Measurements from ENCODE around the gene IL21R.
A peak's percentile ranks its signal among the peaks of the same experiment; 100 is the strongest.

IL21R gene

GRCh38 chr16:27401768-27402568 is at the start of gene IL21R:
Gene IL21R (plus strand): TSS chr16:27402174. CDS start chr16:27430072, 27,898 bp downstream.
- H3K9me3 ChIP-seq (ENCODE audit: control insufficient read depth in 5 of 5, low read length in 5 of 5): no peaks in the 10 kb centered on the region
- H3K9ac ChIP-seq (ENCODE audit: low read length in 5 of 5): peak within 1 kb of the TSS in 1 of 5 donors; percentile 60
- H3K27me3 ChIP-seq (ENCODE audit: control insufficient read depth in 5 of 5, insufficient read depth in 4 of 5, low read length in 5 of 5): peaks cover 0 to 21% (median 9%) of the 10 kb centered on the region in 5 donors
- no peaks in the 10 kb centered on the region for H3K36me3 ChIP-seq (ENCODE audit: control insufficient read depth in 5 of 5, insufficient read depth in 5 of 5, low read length in 5 of 5)
- H3K4me1 ChIP-seq (ENCODE audit: control insufficient read depth in 5 of 5, insufficient read depth in 5 of 5, low read length in 5 of 5): peaks cover 0 to 38% (median 20%) of the 10 kb centered on the region in 5 donors
- H3K27ac ChIP-seq (ENCODE audit: low read depth, low read length): no peak within 1 kb of the TSS
- H3K4me3 ChIP-seq (ENCODE audit: low read depth in 1 of 5, low read length in 5 of 5): peak within 1 kb of the TSS in 4 of 5 donors; percentile 6 to 31 (median 24)

GRCh38 chr16:27353853-27354252 is 48.1 kb upstream of the IL21R start:
- Histone ChIP-seq H3K4me3 (ENCODE audit: low read depth in 1 of 5, low read length in 5 of 5) (no peak overlapping the region), H3K9me3 (ENCODE audit: control insufficient read depth in 5 of 5, low read length in 5 of 5) (peaks cover 0 to 7% (median 4%) of the 10 kb centered on the region in 5 donors), H3K27ac (ENCODE audit: low read depth, low read length) (no peak overlapping the region), H3K9ac (ENCODE audit: low read length in 5 of 5) (no peak overlapping the region), H3K36me3 (ENCODE audit: control insufficient read depth in 5 of 5, insufficient read depth in 5 of 5, low read length in 5 of 5) (peaks cover 4 to 88% (median 78%) of the 10 kb centered on the region in 5 donors), H3K4me1 (ENCODE audit: control insufficient read depth in 5 of 5, insufficient read depth in 5 of 5, low read length in 5 of 5) (no peaks in the 10 kb centered on the region), H3K27me3 (ENCODE audit: control insufficient read depth in 5 of 5, insufficient read depth in 4 of 5, low read length in 5 of 5) (no peaks in the 10 kb centered on the region)

- Histone ChIP-seq H3K27me3 (ENCODE audit: control insufficient read depth in 5 of 5, insufficient read depth in 4 of 5, low read length in 5 of 5) (no peaks in the 10 kb centered on the region), H3K4me1 (ENCODE audit: control insufficient read depth in 5 of 5, insufficient read depth in 5 of 5, low read length in 5 of 5) (no peaks in the 10 kb centered on the region), H3K9ac (ENCODE audit: low read length in 5 of 5) (no peak overlapping the region), H3K27ac (ENCODE audit: low read depth, low read length) (no peak overlapping the region), H3K36me3 (ENCODE audit: control insufficient read depth in 5 of 5, insufficient read depth in 5 of 5, low read length in 5 of 5) (peaks cover 4 to 84% (median 78%) of the 10 kb centered on the region in 5 donors), H3K4me3 (ENCODE audit: low read depth in 1 of 5, low read length in 5 of 5) (no peak overlapping the region), H3K9me3 (ENCODE audit: control insufficient read depth in 5 of 5, low read length in 5 of 5) (peaks cover 0 to 6% (median 4%) of the 10 kb centered on the region in 5 donors)
These were observed 46.4 kb upstream of the IL21R start for GRCh38 chr16:27355610-27356009.

GRCh38 chr16:27356794-27357193 is 45.2 kb upstream of the IL21R start:
- Histone ChIP-seq H3K4me3 (ENCODE audit: low read depth in 1 of 5, low read length in 5 of 5) (no peak overlapping the region), H3K4me1 (ENCODE audit: control insufficient read depth in 5 of 5, insufficient read depth in 5 of 5, low read length in 5 of 5) (no peaks in the 10 kb centered on the region), H3K9ac (ENCODE audit: low read length in 5 of 5) (no peak overlapping the region), H3K27me3 (ENCODE audit: control insufficient read depth in 5 of 5, insufficient read depth in 4 of 5, low read length in 5 of 5) (no peaks in the 10 kb centered on the region), H3K27ac (ENCODE audit: low read depth, low read length) (no peak overlapping the region), H3K9me3 (ENCODE audit: control insufficient read depth in 5 of 5, low read length in 5 of 5) (no peaks in the 10 kb centered on the region), H3K36me3 (ENCODE audit: control insufficient read depth in 5 of 5, insufficient read depth in 5 of 5, low read length in 5 of 5) (peaks cover 0 to 82% (median 74%) of the 10 kb centered on the region in 5 donors)

- Histone ChIP-seq H3K27ac (ENCODE audit: low read depth, low read length) (no peak overlapping the region), H3K9ac (ENCODE audit: low read length in 5 of 5) (no peak overlapping the region), H3K4me1 (ENCODE audit: control insufficient read depth in 5 of 5, insufficient read depth in 5 of 5, low read length in 5 of 5) (no peaks in the 10 kb centered on the region), H3K36me3 (ENCODE audit: control insufficient read depth in 5 of 5, insufficient read depth in 5 of 5, low read length in 5 of 5) (peaks cover 0 to 87% (median 77%) of the 10 kb centered on the region in 5 donors), H3K9me3 (ENCODE audit: control insufficient read depth in 5 of 5, low read length in 5 of 5) (no peaks in the 10 kb centered on the region), H3K27me3 (ENCODE audit: control insufficient read depth in 5 of 5, insufficient read depth in 4 of 5, low read length in 5 of 5) (no peaks in the 10 kb centered on the region), H3K4me3 (ENCODE audit: low read depth in 1 of 5, low read length in 5 of 5) (no peak overlapping the region)
These were observed 42.9 kb upstream of the IL21R start for GRCh38 chr16:27359051-27359450.

- Histone ChIP-seq H3K9me3 (ENCODE audit: control insufficient read depth in 5 of 5, low read length in 5 of 5) (no peaks in the 10 kb centered on the region), H3K27ac (ENCODE audit: low read depth, low read length) (no peak overlapping the region), H3K9ac (ENCODE audit: low read length in 5 of 5) (no peak overlapping the region), H3K27me3 (ENCODE audit: control insufficient read depth in 5 of 5, insufficient read depth in 4 of 5, low read length in 5 of 5) (no peaks in the 10 kb centered on the region), H3K4me1 (ENCODE audit: control insufficient read depth in 5 of 5, insufficient read depth in 5 of 5, low read length in 5 of 5) (no peaks in the 10 kb centered on the region), H3K4me3 (ENCODE audit: low read depth in 1 of 5, low read length in 5 of 5) (no peak overlapping the region), H3K36me3 (ENCODE audit: control insufficient read depth in 5 of 5, insufficient read depth in 5 of 5, low read length in 5 of 5) (peaks cover 0 to 82% (median 73%) of the 10 kb centered on the region in 5 donors)
These were observed 42.4 kb upstream of the IL21R start for GRCh38 chr16:27359615-27360014.

- peaks cover 0 to 2% (median 0%) of the 10 kb centered on the region in 5 donors for H3K4me1 ChIP-seq (ENCODE audit: control insufficient read depth in 5 of 5, insufficient read depth in 5 of 5, low read length in 5 of 5)
- peaks cover 0 to 61% (median 54%) of the 10 kb centered on the region in 5 donors for H3K36me3 ChIP-seq (ENCODE audit: control insufficient read depth in 5 of 5, insufficient read depth in 5 of 5, low read length in 5 of 5)
- no peaks in the 10 kb centered on the region for H3K9me3 ChIP-seq (ENCODE audit: control insufficient read depth in 5 of 5, low read length in 5 of 5)
- H3K4me3 ChIP-seq (ENCODE audit: low read depth in 1 of 5, low read length in 5 of 5): no peak overlapping the region
- no peak overlapping the region for H3K27ac ChIP-seq (ENCODE audit: low read depth, low read length)
- no peak overlapping the region for H3K9ac ChIP-seq (ENCODE audit: low read length in 5 of 5)
- H3K27me3 ChIP-seq (ENCODE audit: control insufficient read depth in 5 of 5, insufficient read depth in 4 of 5, low read length in 5 of 5): no peaks in the 10 kb centered on the region
These were observed 40.0 kb upstream of the IL21R start for GRCh38 chr16:27361987-27362386.

GRCh38 chr16:27362570-27363245 is 39.3 kb upstream of the IL21R start:
- Histone ChIP-seq H3K27me3 (ENCODE audit: control insufficient read depth in 5 of 5, insufficient read depth in 4 of 5, low read length in 5 of 5) (peaks cover 0 to 3% (median under 1%) of the 10 kb centered on the region in 5 donors), H3K4me1 (ENCODE audit: control insufficient read depth in 5 of 5, insufficient read depth in 5 of 5, low read length in 5 of 5) (peaks cover 1 to 8% (median 4%) of the 10 kb centered on the region in 5 donors), H3K9ac (ENCODE audit: low read length in 5 of 5) (no peak overlapping the region), H3K4me3 (ENCODE audit: low read depth in 1 of 5, low read length in 5 of 5) (no peak overlapping the region), H3K36me3 (ENCODE audit: control insufficient read depth in 5 of 5, insufficient read depth in 5 of 5, low read length in 5 of 5) (peaks cover 0 to 58% (median 52%) of the 10 kb centered on the region in 5 donors), H3K27ac (ENCODE audit: low read depth, low read length) (no peak overlapping the region), H3K9me3 (ENCODE audit: control insufficient read depth in 5 of 5, low read length in 5 of 5) (no peaks in the 10 kb centered on the region)

GRCh38 chr16:27363246-27363632 is 38.7 kb upstream of the IL21R start:
- no peak overlapping the region for H3K4me3 ChIP-seq (ENCODE audit: low read depth in 1 of 5, low read length in 5 of 5)
- peaks cover 5 to 12% (median 8%) of the 10 kb centered on the region in 5 donors for H3K4me1 ChIP-seq (ENCODE audit: control insufficient read depth in 5 of 5, insufficient read depth in 5 of 5, low read length in 5 of 5)
- peaks cover 0 to 7% (median 2%) of the 10 kb centered on the region in 5 donors for H3K27me3 ChIP-seq (ENCODE audit: control insufficient read depth in 5 of 5, insufficient read depth in 4 of 5, low read length in 5 of 5)
- no peak overlapping the region for H3K27ac ChIP-seq (ENCODE audit: low read depth, low read length)
- no peak overlapping the region for H3K9ac ChIP-seq (ENCODE audit: low read length in 5 of 5)
- no peaks in the 10 kb centered on the region for H3K9me3 ChIP-seq (ENCODE audit: control insufficient read depth in 5 of 5, low read length in 5 of 5)
- peaks cover 0 to 54% (median 49%) of the 10 kb centered on the region in 5 donors for H3K36me3 ChIP-seq (ENCODE audit: control insufficient read depth in 5 of 5, insufficient read depth in 5 of 5, low read length in 5 of 5)

GRCh38 chr16:27363797-27364196 is 38.2 kb upstream of the IL21R start:
- Histone ChIP-seq H3K36me3 (ENCODE audit: control insufficient read depth in 5 of 5, insufficient read depth in 5 of 5, low read length in 5 of 5) (peaks cover 0 to 49% (median 43%) of the 10 kb centered on the region in 5 donors), H3K9ac (ENCODE audit: low read length in 5 of 5) (no peak overlapping the region), H3K27ac (ENCODE audit: low read depth, low read length) (no peak overlapping the region)

More at GRCh38 chr16:27363797-27364196, 38.2 kb upstream of the IL21R start:
- Histone ChIP-seq H3K9me3 (ENCODE audit: control insufficient read depth in 5 of 5, low read length in 5 of 5) (no peaks in the 10 kb centered on the region), H3K4me3 (ENCODE audit: low read depth in 1 of 5, low read length in 5 of 5) (no peak overlapping the region), H3K4me1 (ENCODE audit: control insufficient read depth in 5 of 5, insufficient read depth in 5 of 5, low read length in 5 of 5) (peaks cover 5 to 12% (median 8%) of the 10 kb centered on the region in 5 donors), H3K27me3 (ENCODE audit: control insufficient read depth in 5 of 5, insufficient read depth in 4 of 5, low read length in 5 of 5) (peaks cover 0 to 7% (median 2%) of the 10 kb centered on the region in 5 donors)

Measured in subcutaneous abdominal adipose tissue (tissue), 5 donors.